ENCODE data around the gene RTN3. TPM values are rescaled to one million over a fixed set of nuclear protein-coding genes. Genes with fewer than 3 reads are reported as not detected.

The RTN3 gene
- total RNA-seq, 4 donors from 2014 or later: 137 to 307 (median 193) TPM

DNA sequence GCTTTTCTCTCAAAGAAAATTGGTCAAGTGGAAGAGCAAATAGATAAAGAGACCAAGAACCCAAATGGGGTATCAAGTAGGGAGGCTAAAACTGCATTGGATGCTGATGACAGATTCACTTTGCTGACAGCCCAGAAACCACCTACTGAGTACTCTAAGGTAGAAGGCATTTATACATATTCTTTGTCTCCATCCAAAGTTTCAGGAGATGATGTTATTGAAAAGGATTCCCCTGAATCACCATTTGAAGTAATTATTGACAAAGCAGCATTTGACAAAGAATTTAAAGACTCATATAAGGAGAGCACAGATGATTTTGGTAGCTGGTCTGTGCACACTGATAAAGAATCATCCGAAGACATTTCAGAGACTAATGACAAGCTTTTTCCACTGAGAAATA is 37.7 kb downstream of the RTN3 start:
- DNase-seq (ENCODE audit: low spot score) (no peak), ATAC-seq (ENCODE audit: low FRiP score) (no peak)
- TF ChIP-seq, protein P1, sequence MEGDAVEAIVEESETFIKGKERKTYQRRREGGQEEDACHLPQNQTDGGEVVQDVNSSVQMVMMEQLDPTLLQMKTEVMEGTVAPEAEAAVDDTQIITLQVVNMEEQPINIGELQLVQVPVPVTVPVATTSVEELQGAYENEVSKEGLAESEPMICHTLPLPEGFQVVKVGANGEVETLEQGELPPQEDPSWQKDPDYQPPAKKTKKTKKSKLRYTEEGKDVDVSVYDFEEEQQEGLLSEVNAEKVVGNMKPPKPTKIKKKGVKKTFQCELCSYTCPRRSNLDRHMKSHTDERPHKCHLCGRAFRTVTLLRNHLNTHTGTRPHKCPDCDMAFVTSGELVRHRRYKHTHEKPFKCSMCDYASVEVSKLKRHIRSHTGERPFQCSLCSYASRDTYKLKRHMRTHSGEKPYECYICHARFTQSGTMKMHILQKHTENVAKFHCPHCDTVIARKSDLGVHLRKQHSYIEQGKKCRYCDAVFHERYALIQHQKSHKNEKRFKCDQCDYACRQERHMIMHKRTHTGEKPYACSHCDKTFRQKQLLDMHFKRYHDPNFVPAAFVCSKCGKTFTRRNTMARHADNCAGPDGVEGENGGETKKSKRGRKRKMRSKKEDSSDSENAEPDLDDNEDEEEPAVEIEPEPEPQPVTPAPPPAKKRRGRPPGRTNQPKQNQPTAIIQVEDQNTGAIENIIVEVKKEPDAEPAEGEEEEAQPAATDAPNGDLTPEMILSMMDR (IDR thresholded peaks at IDR 0.05): no peak

DNA sequence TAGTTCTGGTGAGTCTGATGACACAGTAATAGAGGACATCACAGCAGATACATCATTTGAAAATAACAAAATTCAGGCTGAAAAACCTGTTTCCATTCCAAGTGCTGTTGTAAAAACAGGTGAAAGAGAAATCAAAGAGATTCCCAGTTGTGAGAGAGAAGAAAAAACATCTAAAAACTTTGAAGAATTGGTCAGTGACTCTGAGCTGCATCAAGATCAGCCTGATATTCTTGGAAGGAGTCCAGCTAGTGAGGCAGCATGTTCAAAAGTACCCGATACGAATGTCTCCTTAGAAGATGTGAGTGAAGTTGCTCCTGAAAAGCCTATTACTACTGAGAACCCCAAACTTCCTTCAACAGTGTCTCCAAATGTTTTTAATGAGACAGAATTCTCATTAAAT is 38.7 kb downstream of the RTN3 start:
- DNase-seq (ENCODE audit: low spot score) (no peak), ATAC-seq (ENCODE audit: low FRiP score) (no peak)
- TF ChIP-seq, protein P1 (IDR thresholded peaks at IDR 0.05): no peak

DNA sequence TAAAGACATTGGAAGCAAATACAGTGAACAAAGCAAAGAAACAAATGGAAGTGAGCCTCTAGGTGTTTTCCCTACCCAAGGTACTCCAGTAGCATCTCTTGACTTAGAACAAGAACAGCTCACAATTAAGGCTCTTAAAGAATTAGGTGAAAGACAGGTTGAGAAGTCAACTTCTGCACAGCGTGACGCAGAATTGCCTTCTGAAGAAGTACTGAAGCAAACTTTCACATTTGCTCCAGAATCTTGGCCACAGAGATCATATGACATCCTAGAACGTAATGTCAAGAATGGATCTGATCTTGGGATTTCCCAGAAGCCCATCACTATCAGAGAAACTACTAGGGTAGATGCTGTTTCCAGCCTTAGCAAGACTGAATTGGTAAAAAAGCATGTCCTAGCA is 39.3 kb downstream of the RTN3 start:
- ATAC-seq (ENCODE audit: low FRiP score): no peak
- TF ChIP-seq, protein P1 (IDR thresholded peaks at IDR 0.05): no peak
- DNase-seq (ENCODE audit: low spot score): no peak

DNA sequence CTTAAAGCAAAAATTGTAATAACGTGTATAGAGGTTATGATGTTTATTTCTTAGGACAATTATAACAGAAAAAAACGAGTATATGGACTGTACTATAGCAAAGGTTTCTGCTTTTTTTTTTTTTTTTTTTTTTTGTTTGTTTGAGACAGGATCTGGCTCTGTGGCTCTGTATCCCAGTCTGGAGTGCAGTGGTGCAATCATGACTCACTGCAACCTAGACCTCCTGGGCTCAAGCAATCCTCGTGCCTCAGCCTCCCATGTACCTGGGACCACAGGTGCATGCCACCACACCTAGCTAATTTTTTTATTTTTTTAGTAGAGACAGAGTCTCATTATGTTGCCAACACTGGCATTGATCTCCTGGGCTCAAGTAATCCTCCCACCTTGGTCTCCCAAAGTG is 48.0 kb downstream of the RTN3 start:
- no peak for ATAC-seq (ENCODE audit: low FRiP score)
- TF ChIP-seq, protein P1 (IDR thresholded peaks at IDR 0.05): no peak
- no peak for DNase-seq (ENCODE audit: low spot score)

DNA sequence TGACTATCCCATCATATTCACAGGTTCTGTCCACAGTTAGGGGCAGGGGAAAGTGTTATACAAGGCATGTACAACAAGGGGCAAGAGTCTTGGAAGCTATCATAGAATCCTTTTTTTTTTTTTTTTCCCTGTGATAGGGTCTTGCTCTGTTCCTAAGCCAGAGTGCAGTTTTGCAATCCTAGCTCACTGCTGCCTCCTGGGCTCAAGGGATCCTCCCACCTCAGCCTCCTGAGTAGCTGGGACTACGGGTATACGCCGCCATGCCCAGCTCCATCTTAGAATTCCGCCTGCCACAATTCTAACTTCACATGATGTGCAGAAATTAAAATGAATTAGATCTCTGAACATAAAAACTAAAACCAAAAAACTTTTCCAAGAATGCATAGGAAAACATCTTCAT is 55.6 kb downstream of the RTN3 start:
- no peak for DNase-seq (ENCODE audit: low spot score)
- no peak for ATAC-seq (ENCODE audit: low FRiP score)
- TF ChIP-seq, protein P1 (IDR thresholded peaks at IDR 0.05): no peak

DNA sequence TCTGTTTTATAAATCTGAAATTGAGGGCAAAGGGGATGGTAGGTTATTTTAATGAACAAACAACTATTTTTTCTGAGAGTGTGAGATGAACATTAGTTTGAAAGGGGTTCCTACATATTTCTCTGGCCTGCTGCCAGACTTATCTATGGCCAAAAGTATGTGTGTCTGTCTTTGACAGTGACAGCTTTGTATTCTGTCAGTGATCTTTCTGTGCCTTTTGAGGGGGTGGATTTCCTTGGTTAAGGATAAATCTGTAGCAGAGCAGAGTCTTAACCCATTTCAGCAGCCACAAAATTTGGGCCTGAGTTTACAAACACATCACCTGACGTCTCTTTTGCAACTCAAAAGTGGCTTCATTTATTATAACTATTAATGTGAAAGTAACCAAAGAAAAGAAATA is 56.4 kb downstream of the RTN3 start:
- TF ChIP-seq, protein P1 (IDR thresholded peaks at IDR 0.05): no peak
- no peak for ATAC-seq (ENCODE audit: low FRiP score)
- DNase-seq (ENCODE audit: low spot score): no peak

DNA sequence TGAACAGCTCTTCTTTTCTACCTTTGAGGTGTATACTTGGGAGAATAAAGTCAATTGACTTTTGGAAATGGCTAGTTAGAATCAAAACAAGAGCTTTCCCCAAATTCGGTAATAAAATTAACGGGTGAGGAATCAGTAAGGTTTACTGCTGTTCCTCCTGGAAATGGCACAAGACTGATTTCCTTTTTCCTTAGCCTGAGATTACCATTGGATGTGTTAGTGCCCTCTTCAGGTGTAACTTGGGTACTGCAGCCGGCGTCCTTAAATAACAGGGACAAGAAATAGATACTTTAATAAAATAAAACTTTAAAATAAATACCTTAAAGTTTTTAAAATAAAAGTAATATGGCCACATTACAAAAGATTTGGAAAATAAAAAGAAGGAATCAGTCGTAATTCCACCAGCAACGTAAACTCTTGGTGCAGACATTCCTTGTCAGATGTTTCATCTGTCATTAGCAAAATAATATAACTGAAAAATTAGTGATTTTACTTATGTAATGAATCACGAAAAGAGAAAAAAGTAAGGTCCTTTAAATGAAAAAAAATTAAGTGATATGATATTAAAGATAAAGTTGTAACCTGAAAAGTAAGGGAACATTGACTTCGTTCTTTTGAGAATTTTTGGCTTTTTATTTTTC is 57.5 kb downstream of the RTN3 start:
- DNase-seq (ENCODE audit: low spot score): peak; percentile 97
- TF ChIP-seq, protein P1 (IDR thresholded peaks at IDR 0.05): peak in 2 of 3 donors; percentile 53 to 58
- peak; percentile 62 for ATAC-seq (ENCODE audit: low FRiP score)

Data from omental fat pad (tissue), 4 donors.